Osteoblast (primary cell): ENCODE results near the gene LATS1. TPM values are rescaled to one million over a fixed set of nuclear protein-coding genes. Genes with fewer than 3 reads are reported as not detected.

Experiments
- DNase-seq: peaks from one replicate; pipeline ENCODE4 v3.0.0; 2011; ENCODE audit warnings: low spot score, mixed read lengths; ENCODE audit not compliant: insufficient read length; ENCODE audit errors: missing footprints
- H2AFZ ChIP-seq: 2 replicates; pipeline ENCODE4 v1.6.0; 2011; ENCODE audit warnings: mild to moderate bottlenecking, low read length
- H3K27ac ChIP-seq: 2 replicates; pipeline ENCODE4 v1.5.1; 2011; ENCODE audit warnings: mild to moderate bottlenecking, low read depth, low read length, moderate library complexity
- H3K27me3 ChIP-seq: 2 replicates; pipeline ENCODE4 v1.6.0; 2012; ENCODE audit warnings: mild to moderate bottlenecking, control low read depth, inconsistent platforms, low read length, moderate library complexity; ENCODE audit not compliant: insufficient read depth
- H3K36me3 ChIP-seq: 2 replicates; pipeline ENCODE4 v1.5.1; 2011; ENCODE audit warnings: mild to moderate bottlenecking, low read length, control low read depth, moderate library complexity; ENCODE audit not compliant: insufficient read depth
- H3K4me1 ChIP-seq: 2 replicates; pipeline ENCODE4 v1.5.1; 2011; ENCODE audit warnings: mild to moderate bottlenecking, low read length, control low read depth, moderate library complexity; ENCODE audit not compliant: insufficient read depth
- H3K4me2 ChIP-seq: 2 replicates; pipeline ENCODE4 v1.6.0; 2011; ENCODE audit warnings: mild to moderate bottlenecking, low read length; ENCODE audit not compliant: insufficient read depth
- H3K4me3 ChIP-seq: fragments of 200-600 bp; sonication (generic); 3 replicates; pipeline ENCODE4 v1.5.1; 2012; ENCODE audit warnings: mild to moderate bottlenecking, low read length, inconsistent platforms; ENCODE audit not compliant: insufficient read depth
- H3K79me2 ChIP-seq: 2 replicates; pipeline ENCODE4 v1.6.0; 2012; ENCODE audit warnings: mild to moderate bottlenecking, low read length, control low read depth, inconsistent platforms; ENCODE audit not compliant: insufficient read depth
- H3K9me3 ChIP-seq: 2 replicates; pipeline ENCODE4 v1.5.1; 2011; ENCODE audit warnings: low read depth, low read length, control low read depth
- H4K20me1 ChIP-seq: 2 replicates; pipeline ENCODE4 v1.6.0; 2012; ENCODE audit warnings: mild to moderate bottlenecking, low read length, control low read depth; ENCODE audit not compliant: insufficient read depth
- total RNA-seq: library from RNA; depleted of rRNA; stranded (reverse); fragments of >200 nt; gene quantifications from 2 replicates; pipeline ENCODE4 v1.2.3, GENCODE V29; 2012
- TF ChIP-seq, protein P1 (sequence below): IDR thresholded peaks from 2 replicates; pipeline ENCODE4 v1.5.1; 2011; ENCODE audit warnings: mild to moderate bottlenecking, low read depth, low read length, moderate library complexity; ENCODE audit errors: extremely low read depth

Gene LATS1
- total RNA-seq, 1 donor = 25.0 TPM

DNA sequence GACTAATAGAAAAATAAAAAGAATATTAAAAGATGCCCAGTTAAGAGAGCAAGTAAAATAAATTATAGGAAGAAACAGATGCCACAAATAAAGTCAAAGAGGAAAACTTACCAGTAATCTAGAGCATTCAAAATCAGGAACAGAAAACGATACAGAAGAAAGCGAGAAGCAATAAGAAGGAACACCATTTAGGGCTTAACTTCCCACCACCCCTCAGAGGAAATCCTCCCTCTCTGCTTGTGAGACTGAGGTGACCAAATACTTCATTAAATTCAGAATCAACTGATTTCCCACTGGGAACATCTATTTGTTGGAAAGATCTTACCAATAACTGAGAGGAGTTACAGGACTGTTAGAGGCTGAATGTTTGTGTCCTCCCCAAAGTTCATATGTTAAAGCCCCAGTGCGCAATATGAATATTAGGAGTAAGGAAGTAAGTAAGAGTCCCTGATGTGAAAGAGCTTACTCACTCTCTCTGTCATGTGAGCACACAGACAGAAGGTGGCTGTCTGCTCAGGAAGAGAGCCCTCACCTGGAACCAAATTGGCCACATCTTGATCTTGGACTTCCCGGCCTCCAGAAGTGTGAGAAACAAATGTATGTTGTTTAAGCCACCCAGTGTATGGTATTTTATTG, 88.9 kb downstream of the LATS1 start:
- DNase-seq = no peak
- Histone ChIP-seq H3K4me3 (no peak overlapping the region), H3K4me1 (no peaks in the 10 kb centered on the region), H3K9me3 (no peaks in the 10 kb centered on the region), H3K27ac (no peak overlapping the region), H3K79me2 (no peaks in the 10 kb centered on the region), H3K4me2 (no peak overlapping the region), H3K36me3 (no peaks in the 10 kb centered on the region), H3K27me3 (no peaks in the 10 kb centered on the region), H4K20me1 (no peaks in the 10 kb centered on the region), H2AFZ (no peak overlapping the region)
- TF ChIP-seq, protein P1, sequence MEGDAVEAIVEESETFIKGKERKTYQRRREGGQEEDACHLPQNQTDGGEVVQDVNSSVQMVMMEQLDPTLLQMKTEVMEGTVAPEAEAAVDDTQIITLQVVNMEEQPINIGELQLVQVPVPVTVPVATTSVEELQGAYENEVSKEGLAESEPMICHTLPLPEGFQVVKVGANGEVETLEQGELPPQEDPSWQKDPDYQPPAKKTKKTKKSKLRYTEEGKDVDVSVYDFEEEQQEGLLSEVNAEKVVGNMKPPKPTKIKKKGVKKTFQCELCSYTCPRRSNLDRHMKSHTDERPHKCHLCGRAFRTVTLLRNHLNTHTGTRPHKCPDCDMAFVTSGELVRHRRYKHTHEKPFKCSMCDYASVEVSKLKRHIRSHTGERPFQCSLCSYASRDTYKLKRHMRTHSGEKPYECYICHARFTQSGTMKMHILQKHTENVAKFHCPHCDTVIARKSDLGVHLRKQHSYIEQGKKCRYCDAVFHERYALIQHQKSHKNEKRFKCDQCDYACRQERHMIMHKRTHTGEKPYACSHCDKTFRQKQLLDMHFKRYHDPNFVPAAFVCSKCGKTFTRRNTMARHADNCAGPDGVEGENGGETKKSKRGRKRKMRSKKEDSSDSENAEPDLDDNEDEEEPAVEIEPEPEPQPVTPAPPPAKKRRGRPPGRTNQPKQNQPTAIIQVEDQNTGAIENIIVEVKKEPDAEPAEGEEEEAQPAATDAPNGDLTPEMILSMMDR = no peak

DNA sequence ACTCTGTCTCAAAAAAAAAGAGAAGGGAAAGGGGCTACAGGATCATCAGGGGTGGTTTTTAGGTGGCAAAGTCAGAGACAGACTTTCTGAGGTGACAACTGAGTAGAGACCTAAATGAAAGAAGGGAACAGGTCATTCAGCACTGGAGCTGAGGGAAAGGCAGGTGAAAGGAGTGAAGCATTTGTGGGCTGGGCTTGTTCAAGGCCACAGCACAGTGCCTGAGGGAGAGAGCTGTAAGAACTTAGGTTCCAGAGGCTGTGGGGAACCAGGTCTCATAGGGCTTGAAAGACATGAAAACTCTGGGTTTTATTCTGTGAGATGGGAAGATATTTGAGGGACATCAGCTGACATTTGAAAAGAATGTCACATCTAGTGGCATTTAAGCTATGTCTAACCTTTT, 90.2 kb downstream of the LATS1 start:
- Histone ChIP-seq H3K79me2 (no peaks in the 10 kb centered on the region), H3K9me3 (no peaks in the 10 kb centered on the region), H2AFZ (no peak overlapping the region), H3K27me3 (no peaks in the 10 kb centered on the region), H3K4me1 (no peaks in the 10 kb centered on the region), H3K4me3 (no peak overlapping the region), H3K4me2 (no peak overlapping the region), H4K20me1 (no peaks in the 10 kb centered on the region), H3K27ac (no peak overlapping the region), H3K36me3 (peaks cover 8% of the 10 kb centered on the region)
- DNase-seq = no peak
- TF ChIP-seq, protein P1 = no peak

DNA sequence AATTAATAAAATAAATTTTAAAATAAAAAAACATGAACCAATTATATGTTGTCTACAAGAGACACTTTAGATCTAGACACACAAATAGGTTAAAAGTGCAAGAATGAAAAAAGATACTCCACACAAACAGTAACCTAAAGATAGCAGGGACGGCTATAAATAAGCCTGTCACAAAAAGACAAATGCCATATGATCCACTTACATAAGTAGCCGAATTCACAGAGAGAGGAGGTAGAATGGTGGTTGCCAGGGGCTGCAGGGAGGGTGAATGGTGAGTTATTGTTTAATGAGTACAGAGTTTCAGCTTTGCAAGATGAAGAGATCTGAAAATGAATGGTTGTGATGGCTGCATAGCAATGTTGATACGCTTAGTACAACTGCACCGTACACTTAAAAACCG, 102.1 kb downstream of the LATS1 start:
- Histone ChIP-seq H3K36me3 (no peaks in the 10 kb centered on the region), H3K79me2 (no peaks in the 10 kb centered on the region), H3K4me1 (no peaks in the 10 kb centered on the region), H3K27ac (no peak overlapping the region), H3K27me3 (no peaks in the 10 kb centered on the region), H3K9me3 (no peaks in the 10 kb centered on the region), H3K4me2 (no peak overlapping the region), H2AFZ (no peak overlapping the region), H4K20me1 (no peaks in the 10 kb centered on the region), H3K4me3 (no peak overlapping the region)
- TF ChIP-seq, protein P1 = no peak
- no peak for DNase-seq

DNA sequence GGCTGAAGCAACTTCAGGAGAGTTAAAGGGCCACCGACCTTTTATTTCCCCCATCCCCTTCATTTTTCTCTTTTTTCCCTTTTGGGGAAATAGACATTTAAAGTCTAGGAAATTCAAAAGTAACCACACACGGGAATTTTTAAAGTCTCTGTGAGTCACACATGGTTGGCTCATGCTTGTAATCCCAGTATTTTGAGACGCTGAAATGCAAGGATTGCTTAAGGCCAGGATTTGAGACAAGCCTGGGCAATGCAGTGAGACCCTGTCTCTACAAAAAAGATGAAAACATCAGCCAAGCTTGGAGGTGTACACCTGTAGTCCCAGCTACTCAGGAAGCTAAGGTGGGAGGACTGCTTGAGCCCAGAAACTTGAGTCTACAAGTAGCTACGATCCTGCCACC, 103.6 kb downstream of the LATS1 start:
- no peaks in the 10 kb centered on the region for H3K27me3 ChIP-seq
- DNase-seq = peak; percentile 52
- H3K27ac ChIP-seq = no peak overlapping the region
- H2AFZ ChIP-seq = no peak overlapping the region
- H3K79me2 ChIP-seq = no peaks in the 10 kb centered on the region
- TF ChIP-seq, protein P1 = no peak
- H3K9me3 ChIP-seq = no peaks in the 10 kb centered on the region
- H3K4me3 ChIP-seq = no peak overlapping the region
- no peaks in the 10 kb centered on the region for H4K20me1 ChIP-seq
- no peak overlapping the region for H3K4me2 ChIP-seq
- H3K36me3 ChIP-seq = no peaks in the 10 kb centered on the region
- no peaks in the 10 kb centered on the region for H3K4me1 ChIP-seq
